ENCODE measurements around the gene C1QTNF12. TPM values are rescaled to one million over a fixed set of nuclear protein-coding genes. Genes with fewer than 3 reads are reported as not detected.

The C1QTNF12 gene
- polyA plus RNA-seq, 3 donors, result 1.1 TPM; not detected in 2

GRCh38 chr1:1233567-1233892 is 13.0 kb downstream of the C1QTNF12 start:
- peaks cover 0 to 3% (median 0%) of the 10 kb centered on the region in 7 donors for H3K9me3 Mint-ChIP-seq
- H3K9me3 ChIP-seq (replicated peaks in 1 of 2; ENCODE audit: control insufficient read depth in 1 of 2, insufficient read depth in 1 of 2, low read length in 2 of 2), result no peaks in the 10 kb centered on the region
- 92% methylated on average over 13 of the region's 15 CpGs for WGBS (ENCODE audit: insufficient coverage)
- no peak overlapping the region for H3K4me3 ChIP-seq (replicated peaks in 1 of 3; ENCODE audit: low read depth in 2 of 3, low read length in 3 of 3)
- H3K4me1 ChIP-seq (ENCODE audit: control insufficient read depth in 1 of 2, insufficient read depth in 2 of 2, low read length in 2 of 2), result peaks cover 19 to 31% of the 10 kb centered on the region in 2 donors
- peaks cover 31% of the 10 kb centered on the region for H4K20me1 ChIP-seq (ENCODE audit: insufficient read depth, low read length)
- intact Hi-C loops (cut with micrococcal nuclease), result loop anchor here in 1 of 2 donors (5.0 to 10.0 kb wide), 2 partner anchors 116 to 199 kb away; partner anchors contain the start of gene C1orf159
- peaks cover 19 to 31% of the 10 kb centered on the region in 2 donors for H3K36me3 Mint-ChIP-seq
- TF ChIP-seq CTCF (IDR thresholded peaks at IDR 0.05), result no peak
- H3K36me3 ChIP-seq (replicated peaks in 1 of 2; ENCODE audit: control insufficient read depth in 1 of 2, insufficient read depth in 2 of 2, low read length in 2 of 2), result peaks cover 10 to 11% of the 10 kb centered on the region in 2 donors
- no peak overlapping the region for H3K4me2 ChIP-seq (replicated peaks; ENCODE audit: extremely low read depth, low read length, poor library complexity, severe bottlenecking)
- no peak for DNase-seq
- no peak overlapping the region for H2AFZ ChIP-seq (ENCODE audit: insufficient read depth, low read depth, low read length, poor library complexity, severe bottlenecking)
- peaks cover 51% of the 10 kb centered on the region for H3K79me2 ChIP-seq (ENCODE audit: insufficient read depth, low read length)
- H3K27ac ChIP-seq (ENCODE audit: low read depth in 1 of 2, low read length in 2 of 2), result no peak overlapping the region
- H3K27me3 Mint-ChIP-seq (ENCODE audit: low read depth in 3 of 3), result peaks cover 0 to 20% (median 0%) of the 10 kb centered on the region in 3 donors
- H3K9ac ChIP-seq (ENCODE audit: insufficient read depth, low read length, poor library complexity, severe bottlenecking), result no peak overlapping the region
- peaks cover 0 to 6% of the 10 kb centered on the region in 2 donors for H3K27me3 ChIP-seq (ENCODE audit: control insufficient read depth in 2 of 2, insufficient read depth in 2 of 2, low read length in 2 of 2)
- peaks cover 33% of the 10 kb centered on the region for H3K4me1 Mint-ChIP-seq
- peak overlapping the region in 3 of 7 donors; percentile 19 to 71 (median 45) for H3K27ac Mint-ChIP-seq
- peak overlapping the region in 1 of 2 donors; percentile 0 for H3K4me3 Mint-ChIP-seq

- Histone ChIP-seq H3K9me3 (replicated peaks in 1 of 2; ENCODE audit: control insufficient read depth in 1 of 2, insufficient read depth in 1 of 2, low read length in 2 of 2) (no peaks in the 10 kb centered on the region), H4K20me1 (ENCODE audit: insufficient read depth, low read length) (peaks cover 36% of the 10 kb centered on the region), H3K27me3 (ENCODE audit: control insufficient read depth in 2 of 2, insufficient read depth in 2 of 2, low read length in 2 of 2) (peaks cover 0 to 4% of the 10 kb centered on the region in 2 donors), H3K4me1 (ENCODE audit: control insufficient read depth in 1 of 2, insufficient read depth in 2 of 2, low read length in 2 of 2) (peaks cover 19 to 31% of the 10 kb centered on the region in 2 donors), H3K9ac (ENCODE audit: insufficient read depth, low read length, poor library complexity, severe bottlenecking) (peak overlapping the region; percentile 27), H2AFZ (ENCODE audit: insufficient read depth, low read depth, low read length, poor library complexity, severe bottlenecking) (peak overlapping the region; percentile 63), H3K79me2 (ENCODE audit: insufficient read depth, low read length) (peaks cover 57% of the 10 kb centered on the region), H3K36me3 (replicated peaks in 1 of 2; ENCODE audit: control insufficient read depth in 1 of 2, insufficient read depth in 2 of 2, low read length in 2 of 2) (peaks cover 15 to 17% of the 10 kb centered on the region in 2 donors), H3K27ac (ENCODE audit: low read depth in 1 of 2, low read length in 2 of 2) (peak overlapping the region in 1 of 2 donors; percentile 20), H3K4me2 (replicated peaks; ENCODE audit: extremely low read depth, low read length, poor library complexity, severe bottlenecking) (peak overlapping the region; percentile 65), H3K4me3 (replicated peaks in 1 of 3; ENCODE audit: low read depth in 2 of 3, low read length in 3 of 3) (peak overlapping the region in 1 of 3 experiments; percentile 51)
- Mint-ChIP-seq H3K27ac (peak overlapping the region in 4 of 7 donors; percentile 19 to 71 (median 28)), H3K9me3 (peaks cover 0 to 3% (median 0%) of the 10 kb centered on the region in 7 donors), H3K4me1 (peaks cover 33% of the 10 kb centered on the region), H3K4me3 (peak overlapping the region; percentile 51 to 60), H3K36me3 (peaks cover 19 to 35% of the 10 kb centered on the region in 2 donors), H3K27me3 (ENCODE audit: low read depth in 3 of 3) (peaks cover 0 to 15% (median 0%) of the 10 kb centered on the region in 3 donors)
- intact Hi-C loops (cut with micrococcal nuclease), result loop anchor here in 1 of 2 donors (5.0 to 10.0 kb wide), 2 partner anchors 116 to 198 kb away; partner anchors contain the start of gene C1orf159
- no peak for DNase-seq
- 87% methylated on average over 98 of the region's 98 CpGs for WGBS (ENCODE audit: insufficient coverage)
- TF ChIP-seq CTCF (IDR thresholded peaks at IDR 0.05), result no peak
These were observed 13.5 kb downstream of the C1QTNF12 start for GRCh38 chr1:1232796-1233566.
